ENCODE data around the gene MINDY4. TPM values are rescaled to one million over a fixed set of nuclear protein-coding genes. Genes with fewer than 3 reads are reported as not detected.

Gene MINDY4
- total RNA-seq, 2 donors from 2014 or later: 2.2 to 4.2 TPM

GRCh38 chr7:30900053-30900452 is 128.8 kb downstream of the MINDY4 start:
- intact Hi-C loops (cut with DNase I): no loop called here
- H3K9ac ChIP-seq (ENCODE audit: low read depth in 2 of 2, low read length in 2 of 2): no peak overlapping the region
- H3K36me3 ChIP-seq: no peaks in the 10 kb centered on the region
- no peaks in the 10 kb centered on the region for H3K9me3 ChIP-seq
- no peaks in the 10 kb centered on the region for H3K27me3 ChIP-seq
- H3K4me1 ChIP-seq: no peaks in the 10 kb centered on the region
- no peak overlapping the region for H3K4me3 ChIP-seq
- TF ChIP-seq CTCF (IDR thresholded peaks at IDR 0.05): no peak
- H3K27ac ChIP-seq: no peak overlapping the region
- no peak for DNase-seq

- Histone ChIP-seq H3K4me3 (no peak overlapping the region), H3K27ac (no peak overlapping the region), H3K9me3 (no peaks in the 10 kb centered on the region), H3K4me1 (peaks cover 3% of the 10 kb centered on the region), H3K36me3 (no peaks in the 10 kb centered on the region), H3K9ac (ENCODE audit: low read depth in 2 of 2, low read length in 2 of 2) (no peak overlapping the region), H3K27me3 (no peaks in the 10 kb centered on the region)
- no peak for DNase-seq
- no peak for TF ChIP-seq CTCF (IDR thresholded peaks at IDR 0.05)
- intact Hi-C loops (cut with DNase I): no loop called here
Observed at GRCh38 chr7:30900803-30901362, 129.7 kb downstream of the MINDY4 start.

- H3K27ac ChIP-seq: no peak overlapping the region
- H3K27me3 ChIP-seq: no peaks in the 10 kb centered on the region
- peaks cover 5% of the 10 kb centered on the region for H3K4me1 ChIP-seq
- H3K36me3 ChIP-seq: no peaks in the 10 kb centered on the region
- DNase-seq: no peak
- H3K4me3 ChIP-seq: no peak overlapping the region
- H3K9me3 ChIP-seq: no peaks in the 10 kb centered on the region
- no peak for TF ChIP-seq CTCF (IDR thresholded peaks at IDR 0.05)
- intact Hi-C loops (cut with DNase I): no loop called here
- H3K9ac ChIP-seq (ENCODE audit: low read depth in 2 of 2, low read length in 2 of 2): no peak overlapping the region
Observed at GRCh38 chr7:30901856-30902255, 130.6 kb downstream of the MINDY4 start.

GRCh38 chr7:30902466-30902865 is 131.2 kb downstream of the MINDY4 start:
- H3K9me3 ChIP-seq: no peaks in the 10 kb centered on the region
- DNase-seq: no peak
- H3K27ac ChIP-seq: no peak overlapping the region
- H3K27me3 ChIP-seq: no peaks in the 10 kb centered on the region
- no peak for TF ChIP-seq CTCF (IDR thresholded peaks at IDR 0.05)
- H3K4me1 ChIP-seq: peaks cover 5% of the 10 kb centered on the region
- H3K9ac ChIP-seq (ENCODE audit: low read depth in 2 of 2, low read length in 2 of 2): no peak overlapping the region
- H3K36me3 ChIP-seq: no peaks in the 10 kb centered on the region
- intact Hi-C loops (cut with DNase I): no loop called here
- H3K4me3 ChIP-seq: no peak overlapping the region

GRCh38 chr7:30903146-30903545 is 131.9 kb downstream of the MINDY4 start:
- TF ChIP-seq CTCF (IDR thresholded peaks at IDR 0.05): no peak
- DNase-seq: no peak

More at GRCh38 chr7:30903146-30903545, 131.9 kb downstream of the MINDY4 start:
- Histone ChIP-seq H3K27me3 (no peaks in the 10 kb centered on the region), H3K4me3 (no peak overlapping the region), H3K27ac (no peak overlapping the region), H3K9ac (ENCODE audit: low read depth in 2 of 2, low read length in 2 of 2) (no peak overlapping the region), H3K36me3 (no peaks in the 10 kb centered on the region), H3K4me1 (peaks cover 5% of the 10 kb centered on the region), H3K9me3 (no peaks in the 10 kb centered on the region)
- intact Hi-C loops (cut with DNase I): no loop called here
